SK-N-SH treated with all-trans-retinoic acid at 6 μM for 48 hours (cell line): ENCODE data around the gene RASAL2.

Experiments
- ATAC-seq: fragments of 200-7000 bp; cut with Tn5 transposase; 3 replicates; pipeline ENCODE4 v1.9.1; 2020; ENCODE audit warnings: mild to moderate bottlenecking, moderate library complexity
- BACH2 ChIP-seq: fragments of 250-450 bp; sonication (Bioruptor Pico); IDR thresholded peaks from 2 replicates; pipeline ENCODE4 v1.9.0; 2021; ENCODE audit warnings: mild to moderate bottlenecking, borderline replicate concordance
- CSDC2 ChIP-seq: fragments of 250-450 bp; sonication (Bioruptor Pico); IDR thresholded peaks from 2 replicates; pipeline ENCODE4 v1.5.0; 2020; ENCODE audit warnings: mild to moderate bottlenecking, moderate library complexity
- ESRRG ChIP-seq: fragments of 250-450 bp; sonication (Bioruptor Pico); IDR thresholded peaks from 2 replicates; pipeline ENCODE4 v1.6.1; 2021; ENCODE audit warnings: mild to moderate bottlenecking
- GLIS3 ChIP-seq: fragments of 250-450 bp; sonication (Bioruptor Pico); IDR thresholded peaks from 2 replicates; pipeline ENCODE4 v1.5.0; 2020; ENCODE audit warnings: mild to moderate bottlenecking, moderate library complexity
- ISL1 ChIP-seq: fragments of 250-450 bp; sonication (Bioruptor Pico); IDR thresholded peaks from 2 replicates; pipeline ENCODE4 v2.1.2; 2022; ENCODE audit warnings: mild to moderate bottlenecking, moderate library complexity
- OSR1 ChIP-seq: fragments of 250-450 bp; sonication (Bioruptor Pico); IDR thresholded peaks from 2 replicates; pipeline ENCODE4 v1.8.0; 2022; ENCODE audit warnings: moderate library complexity, mild to moderate bottlenecking, inconsistent platforms
- PPARA ChIP-seq: fragments of 250-450 bp; sonication (Bioruptor Pico); IDR thresholded peaks from 2 replicates; pipeline ENCODE4 v1.5.0; 2020; ENCODE audit warnings: mild to moderate bottlenecking, borderline replicate concordance
- RARB ChIP-seq: fragments of 250-450 bp; sonication (Bioruptor Pico); IDR thresholded peaks from 2 replicates; pipeline ENCODE4 v1.8.0; 2021; ENCODE audit warnings: mild to moderate bottlenecking, moderate library complexity
- SNAI2 ChIP-seq: fragments of 250-450 bp; sonication (Bioruptor Pico); IDR thresholded peaks from 2 replicates; pipeline ENCODE4 v1.5.0; 2020; ENCODE audit warnings: mild to moderate bottlenecking, moderate library complexity
- TCF4 ChIP-seq: fragments of 250-450 bp; sonication (Bioruptor Pico); IDR thresholded peaks from 2 replicates; pipeline ENCODE4 v1.8.0; 2021; ENCODE audit warnings: mild to moderate bottlenecking, moderate library complexity, borderline replicate concordance
- TOX ChIP-seq: fragments of 250-450 bp; sonication (Bioruptor Pico); IDR thresholded peaks from 2 replicates; pipeline ENCODE4 v1.8.0; 2021; ENCODE audit warnings: mild to moderate bottlenecking, moderate library complexity, borderline replicate concordance
- ZC3H10 ChIP-seq: fragments of 250-450 bp; sonication (Bioruptor Pico); IDR thresholded peaks from 2 replicates; pipeline ENCODE4 v1.5.1; 2021; ENCODE audit warnings: mild to moderate bottlenecking, moderate library complexity
- ZFP30 ChIP-seq: fragments of 450-650 bp; formaldehyde crosslinking; IDR thresholded peaks from 2 replicates; pipeline ENCODE4 v1.5.0; 2022; ENCODE audit warnings: mild to moderate bottlenecking, moderate library complexity
- ZNF565 ChIP-seq: fragments of 450-650 bp; formaldehyde crosslinking; conservative IDR thresholded peaks from 2 replicates; pipeline ENCODE4 v1.5.0; 2020; ENCODE audit warnings: low read depth, mild to moderate bottlenecking, moderate library complexity
- ZNF70 ChIP-seq: fragments of 450-650 bp; formaldehyde crosslinking; IDR thresholded peaks from 2 replicates; pipeline ENCODE4 v1.5.0; 2020; ENCODE audit warnings: mild to moderate bottlenecking, moderate library complexity
- TF ChIP-seq, protein P1 (sequence below): fragments of 250-450 bp; sonication (Bioruptor Pico); IDR thresholded peaks from 2 replicates; pipeline ENCODE4 v1.5.0; 2020; ENCODE audit warnings: mild to moderate bottlenecking, moderate library complexity
- TF ChIP-seq, protein P2 (sequence below): fragments of 250-450 bp; sonication (Bioruptor Pico); IDR thresholded peaks from 2 replicates; pipeline ENCODE4 v1.5.1; 2020; ENCODE audit warnings: low read depth, mild to moderate bottlenecking, moderate library complexity

The RASAL2 gene

DNA sequence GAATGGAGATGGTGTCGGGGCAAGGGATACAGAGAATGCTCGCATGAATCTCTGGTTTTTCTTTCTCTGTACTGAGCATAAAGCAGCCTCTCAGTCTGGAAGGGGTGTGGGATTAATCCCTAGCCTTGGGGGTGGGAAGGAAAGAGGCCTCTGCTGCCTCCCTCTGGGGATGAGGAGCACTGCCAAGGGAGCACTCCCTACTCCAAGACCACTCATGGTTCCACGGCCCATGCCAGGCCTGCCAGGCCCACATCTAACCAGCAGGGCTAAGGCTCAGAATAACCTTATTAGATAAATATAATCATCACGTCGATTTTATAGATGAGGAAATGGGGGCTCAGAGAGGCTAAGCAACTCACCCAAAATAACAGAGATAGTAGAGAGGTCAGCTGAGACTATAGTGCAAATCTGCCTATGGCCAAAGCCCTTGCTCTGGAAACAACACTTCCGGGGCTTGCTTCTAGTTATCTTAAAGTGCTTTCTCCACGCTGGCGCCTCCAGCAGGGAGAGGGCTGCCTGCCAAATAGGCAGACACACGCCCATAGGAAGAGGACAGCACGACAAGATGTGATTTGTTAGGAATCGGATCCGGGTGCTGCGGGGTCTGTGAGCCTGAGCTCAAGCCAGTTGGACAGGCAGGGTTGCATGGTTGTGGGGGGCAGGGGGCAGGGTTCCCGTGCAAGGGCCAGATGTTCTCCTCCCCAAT lies 419.5 kb downstream of the RASAL2 start:
- ATAC-seq: peak; percentile 52; the same call in 2 of the 3 replicates
- no peak for TF ChIP-seq TCF4 (CRISPR knock-in tag)
- TF ChIP-seq GLIS3 (CRISPR knock-in tag): no peak

DNA sequence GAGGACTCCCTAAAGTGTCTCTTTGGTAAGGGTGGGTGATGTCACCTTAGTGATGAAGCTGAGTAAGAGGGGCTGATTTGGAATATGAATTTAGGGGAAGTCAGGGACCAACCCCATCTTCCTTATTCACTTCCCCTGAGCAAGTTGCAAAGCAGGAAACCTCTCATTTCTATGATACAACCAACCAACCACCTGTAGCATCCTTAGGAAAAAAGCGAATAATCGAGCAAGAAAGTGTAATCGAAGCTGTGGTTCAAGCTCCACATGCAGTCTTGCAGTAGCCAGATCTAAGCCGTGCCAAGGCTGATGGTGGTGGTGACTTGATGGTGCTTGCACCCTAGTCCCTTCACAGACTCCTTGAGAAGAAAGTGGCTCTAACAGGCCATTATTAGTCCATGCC lies 422.2 kb downstream of the RASAL2 start:
- ATAC-seq: no peak
- no peak for TF ChIP-seq SNAI2 (CRISPR knock-in tag)
- TF ChIP-seq PPARA (CRISPR knock-in tag): no peak
- TF ChIP-seq ISL1 (CRISPR knock-in tag): no peak
- TF ChIP-seq TOX (CRISPR knock-in tag): no peak
- TF ChIP-seq, protein P1, sequence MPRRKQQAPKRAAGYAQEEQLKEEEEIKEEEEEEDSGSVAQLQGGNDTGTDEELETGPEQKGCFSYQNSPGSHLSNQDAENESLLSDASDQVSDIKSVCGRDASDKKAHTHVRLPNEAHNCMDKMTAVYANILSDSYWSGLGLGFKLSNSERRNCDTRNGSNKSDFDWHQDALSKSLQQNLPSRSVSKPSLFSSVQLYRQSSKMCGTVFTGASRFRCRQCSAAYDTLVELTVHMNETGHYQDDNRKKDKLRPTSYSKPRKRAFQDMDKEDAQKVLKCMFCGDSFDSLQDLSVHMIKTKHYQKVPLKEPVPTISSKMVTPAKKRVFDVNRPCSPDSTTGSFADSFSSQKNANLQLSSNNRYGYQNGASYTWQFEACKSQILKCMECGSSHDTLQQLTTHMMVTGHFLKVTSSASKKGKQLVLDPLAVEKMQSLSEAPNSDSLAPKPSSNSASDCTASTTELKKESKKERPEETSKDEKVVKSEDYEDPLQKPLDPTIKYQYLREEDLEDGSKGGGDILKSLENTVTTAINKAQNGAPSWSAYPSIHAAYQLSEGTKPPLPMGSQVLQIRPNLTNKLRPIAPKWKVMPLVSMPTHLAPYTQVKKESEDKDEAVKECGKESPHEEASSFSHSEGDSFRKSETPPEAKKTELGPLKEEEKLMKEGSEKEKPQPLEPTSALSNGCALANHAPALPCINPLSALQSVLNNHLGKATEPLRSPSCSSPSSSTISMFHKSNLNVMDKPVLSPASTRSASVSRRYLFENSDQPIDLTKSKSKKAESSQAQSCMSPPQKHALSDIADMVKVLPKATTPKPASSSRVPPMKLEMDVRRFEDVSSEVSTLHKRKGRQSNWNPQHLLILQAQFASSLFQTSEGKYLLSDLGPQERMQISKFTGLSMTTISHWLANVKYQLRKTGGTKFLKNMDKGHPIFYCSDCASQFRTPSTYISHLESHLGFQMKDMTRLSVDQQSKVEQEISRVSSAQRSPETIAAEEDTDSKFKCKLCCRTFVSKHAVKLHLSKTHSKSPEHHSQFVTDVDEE (CRISPR knock-in tag): no peak

DNA sequence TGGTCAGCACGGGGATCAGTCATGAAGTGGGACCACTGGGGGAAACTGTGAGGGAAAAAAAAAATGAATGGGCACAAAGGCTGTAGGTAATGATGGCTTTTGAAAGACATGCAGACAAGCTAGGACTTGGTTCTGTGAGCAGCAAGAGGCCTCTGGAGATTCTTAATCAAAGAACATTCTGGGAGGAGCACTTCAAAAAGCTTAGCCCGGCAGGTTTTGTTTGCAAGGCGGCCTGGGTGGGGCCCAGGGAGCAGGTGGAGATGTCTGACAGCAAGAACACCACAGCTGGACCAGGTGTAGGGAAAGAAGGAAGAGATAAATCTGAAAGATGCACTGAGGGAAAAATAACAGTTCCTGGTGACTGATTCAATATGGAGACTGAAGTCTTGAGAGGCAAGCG lies 425.0 kb downstream of the RASAL2 start:
- TF ChIP-seq ZC3H10 (CRISPR knock-in tag) (no peak), RARB (CRISPR knock-in tag) (no peak), TOX (CRISPR knock-in tag) (no peak), ESRRG (no peak), ZNF565 (no peak)
- TF ChIP-seq, protein P1 (CRISPR knock-in tag): no peak
- no peak for ATAC-seq

DNA sequence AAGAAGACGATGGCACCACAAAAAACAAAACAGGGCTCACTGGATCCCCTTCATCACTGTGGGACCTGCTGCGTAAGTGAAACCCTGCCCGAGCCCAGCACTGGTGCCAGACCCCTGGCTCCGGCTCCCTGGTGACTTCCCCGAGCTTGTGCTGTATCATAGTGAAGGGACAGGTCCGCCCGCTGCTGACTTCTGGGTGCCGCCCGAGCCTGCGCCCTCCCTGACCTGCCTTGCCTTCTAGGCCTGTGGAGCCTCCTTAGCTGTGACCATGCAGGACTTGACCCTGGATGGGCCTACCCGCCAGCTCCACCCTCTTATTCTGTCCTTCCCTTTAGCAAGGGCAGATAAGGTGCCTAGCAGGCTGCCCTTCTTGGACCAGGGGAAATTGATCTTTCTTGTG lies 426.9 kb downstream of the RASAL2 start:
- TF ChIP-seq PPARA (CRISPR knock-in tag) (no peak), ZNF70 (CRISPR knock-in tag) (no peak), ZNF565 (no peak), SNAI2 (CRISPR knock-in tag) (no peak), RARB (CRISPR knock-in tag) (no peak), ZFP30 (CRISPR knock-in tag) (no peak), OSR1 (CRISPR knock-in tag) (no peak), ESRRG (no peak)
- TF ChIP-seq, protein P1 (CRISPR knock-in tag): no peak
- ATAC-seq: no peak

DNA sequence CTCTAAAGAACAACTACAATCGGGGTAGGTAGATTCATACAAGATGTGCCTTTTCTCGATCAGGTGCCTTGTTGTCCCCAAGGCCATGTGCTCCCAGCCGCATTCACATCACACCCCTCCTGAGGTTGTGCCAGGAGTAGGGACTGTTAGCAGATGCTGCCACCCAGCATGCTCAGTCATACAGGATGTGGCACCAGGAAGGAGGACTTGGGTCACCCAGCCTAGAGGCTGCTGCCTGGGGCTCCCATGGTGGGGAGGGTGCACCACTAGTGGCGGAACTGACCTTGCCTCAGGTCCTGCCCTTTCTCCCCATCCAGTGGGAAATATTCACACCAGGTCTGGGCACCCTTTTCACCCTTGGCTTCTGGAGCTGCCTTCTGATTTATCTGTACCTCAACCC lies 427.3 kb downstream of the RASAL2 start:
- TF ChIP-seq ZC3H10 (CRISPR knock-in tag): no peak
- no peak for TF ChIP-seq ZNF70 (CRISPR knock-in tag)
- TF ChIP-seq, protein P1 (CRISPR knock-in tag): no peak
- TF ChIP-seq ZFP30 (CRISPR knock-in tag): no peak
- TF ChIP-seq TCF4 (CRISPR knock-in tag): no peak
- no peak for TF ChIP-seq BACH2 (CRISPR knock-in tag)
- no peak for TF ChIP-seq ESRRG
- TF ChIP-seq ZNF565: no peak
- TF ChIP-seq OSR1 (CRISPR knock-in tag): no peak
- TF ChIP-seq, protein P2, sequence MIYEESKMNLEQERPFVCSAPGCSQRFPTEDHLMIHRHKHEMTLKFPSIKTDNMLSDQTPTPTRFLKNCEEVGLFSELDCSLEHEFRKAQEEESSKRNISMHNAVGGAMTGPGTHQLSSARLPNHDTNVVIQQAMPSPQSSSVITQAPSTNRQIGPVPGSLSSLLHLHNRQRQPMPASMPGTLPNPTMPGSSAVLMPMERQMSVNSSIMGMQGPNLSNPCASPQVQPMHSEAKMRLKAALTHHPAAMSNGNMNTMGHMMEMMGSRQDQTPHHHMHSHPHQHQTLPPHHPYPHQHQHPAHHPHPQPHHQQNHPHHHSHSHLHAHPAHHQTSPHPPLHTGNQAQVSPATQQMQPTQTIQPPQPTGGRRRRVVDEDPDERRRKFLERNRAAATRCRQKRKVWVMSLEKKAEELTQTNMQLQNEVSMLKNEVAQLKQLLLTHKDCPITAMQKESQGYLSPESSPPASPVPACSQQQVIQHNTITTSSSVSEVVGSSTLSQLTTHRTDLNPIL (CRISPR knock-in tag): no peak
- no peak for TF ChIP-seq CSDC2 (CRISPR knock-in tag)
- no peak for TF ChIP-seq ISL1 (CRISPR knock-in tag)
- ATAC-seq: no peak
